IMR-90 (cell line): Measurements from ENCODE around the gene CEP85. TPM values are rescaled to one million over a fixed set of nuclear protein-coding genes. Genes with fewer than 3 reads are reported as not detected.

Experiments
- ATAC-seq: fragments of 200-7000 bp; cut with Tn5 transposase; 2 replicates; pipeline ENCODE4 v1.9.1; 2020; ENCODE audit warnings: low read depth, mild to moderate bottlenecking, moderate library complexity
- BruUV-seq: library from RNA; stranded (reverse); fragments of 400-500 nt; replicated peaks from 2 replicates; lab custom pipeline; 2021; lab: Mats Ljungman, UMichigan
- CTCF ChIA-PET: fragments of 300-600 bp; formaldehyde crosslinking; extraction: SDS; loops from one replicate; lab custom pipeline; 2021; ENCODE audit warnings: antibody characterized with exemption; lab: Yijun Ruan, JAX
- POLR2A ChIA-PET: fragments of 300-600 bp; sonication (Branson Sonifier 250); formaldehyde crosslinking; loops from one replicate; lab custom pipeline; 2022; ENCODE audit warnings: antibody characterized with exemption; ENCODE audit not compliant: unreplicated experiment; lab: Charles Lee
- DNase-seq: peaks from one replicate; pipeline ENCODE4 v3.0.0; 2013
- H2AFZ ChIP-seq: replicated peaks from 2 replicates; pipeline ENCODE3; 2013; ENCODE audit warnings: low read length, mild to moderate bottlenecking; ENCODE audit not compliant: poor library complexity
- H2AK5ac ChIP-seq: 2 replicates; pipeline ENCODE4 v1.6.1; 2013; ENCODE audit warnings: low read depth, low read length, inconsistent platforms
- H2AK9ac ChIP-seq: replicated peaks from 2 replicates; pipeline ENCODE3; 2013; ENCODE audit warnings: mild to moderate bottlenecking, low read depth, low read length, moderate library complexity; ENCODE audit not compliant: poor library complexity
- H2BK120ac ChIP-seq: 2 replicates; pipeline ENCODE4 v1.6.1; 2013; ENCODE audit warnings: low read depth, low read length, inconsistent platforms
- H2BK15ac ChIP-seq: 3 replicates; pipeline ENCODE4 v1.6.1; 2013; ENCODE audit warnings: low read depth, low read length, inconsistent platforms
- H2BK20ac ChIP-seq: 2 replicates; pipeline ENCODE4 v1.6.1; 2013; ENCODE audit warnings: low read depth, mild to moderate bottlenecking, inconsistent platforms, low read length, moderate library complexity
- H2BK5ac ChIP-seq: 2 replicates; pipeline ENCODE4 v1.6.1; 2013; ENCODE audit warnings: mild to moderate bottlenecking, low read depth, low read length, inconsistent platforms; ENCODE audit not compliant: poor library complexity, severe bottlenecking
- H3K14ac ChIP-seq: replicated peaks from 2 replicates; pipeline ENCODE4 v1.6.1; 2013; ENCODE audit warnings: low read depth, low read length, inconsistent platforms
- H3K18ac ChIP-seq: 2 replicates; pipeline ENCODE4 v1.6.1; 2013; ENCODE audit warnings: low read depth, low read length, control low read depth
- H3K23ac ChIP-seq: 2 replicates; pipeline ENCODE4 v1.6.1; 2013; ENCODE audit warnings: low read depth, low read length, inconsistent platforms
- H3K27ac ChIP-seq: 2 replicates; pipeline ENCODE4 v1.5.1; 2013; ENCODE audit warnings: mild to moderate bottlenecking, control low read depth, low read length; ENCODE audit not compliant: insufficient read depth
- H3K27me3 ChIP-seq: 2 replicates; pipeline ENCODE4 v1.6.1; 2013; ENCODE audit warnings: low read length; ENCODE audit not compliant: control insufficient read depth, insufficient read depth
- H3K36me3 ChIP-seq: 2 replicates; pipeline ENCODE4 v1.6.1; 2013; ENCODE audit warnings: low read length, mixed read lengths; ENCODE audit not compliant: control insufficient read depth, insufficient read depth
- H3K4ac ChIP-seq: 2 replicates; pipeline ENCODE4 v1.6.1; 2013; ENCODE audit warnings: low read depth, low read length, inconsistent platforms
- H3K4me1 ChIP-seq: 2 replicates; pipeline ENCODE4 v1.6.1; 2013; ENCODE audit warnings: low read length, mixed read lengths; ENCODE audit not compliant: control insufficient read depth, insufficient read depth
- H3K4me2 ChIP-seq: 2 replicates; pipeline ENCODE4 v1.6.1; 2013; ENCODE audit warnings: low read depth, mild to moderate bottlenecking, control low read depth, low read length, moderate library complexity
- H3K4me3 ChIP-seq: 2 replicates; pipeline ENCODE4 v1.5.1; 2013; ENCODE audit warnings: low read depth, mild to moderate bottlenecking, control low read depth, low read length, moderate library complexity; ENCODE audit not compliant: insufficient read depth
- H3K56ac ChIP-seq: 2 replicates; pipeline ENCODE4 v1.6.1; 2013; ENCODE audit warnings: low read length, inconsistent platforms; ENCODE audit not compliant: insufficient read depth; ENCODE audit errors: extremely low read depth
- H3K79me1 ChIP-seq, 2 experiments: 2 replicates each; pipeline ENCODE4 v1.6.1; 2013; ENCODE audit warnings: low read length in 2 of 2, inconsistent platforms in 1 of 2, low read depth in 1 of 2
- H3K9ac ChIP-seq: 2 replicates; pipeline ENCODE4 v1.6.1; 2013; ENCODE audit warnings: low read depth, low read length, control low read depth
- H3K9me1 ChIP-seq: 2 replicates; pipeline ENCODE4 v1.6.1; 2013; ENCODE audit warnings: low read length, inconsistent platforms; ENCODE audit not compliant: insufficient read depth
- H3K9me3 ChIP-seq: 2 replicates; pipeline ENCODE4 v1.6.1; 2013; ENCODE audit warnings: low read length; ENCODE audit not compliant: control insufficient read depth, insufficient read depth
- H4K20me1 ChIP-seq: 2 replicates; pipeline ENCODE4 v1.6.1; 2013; ENCODE audit warnings: low read length, inconsistent platforms; ENCODE audit not compliant: insufficient read depth
- H4K5ac ChIP-seq: 2 replicates; pipeline ENCODE4 v1.6.1; 2013; ENCODE audit warnings: mild to moderate bottlenecking, low read depth, low read length, control low read depth
- H4K8ac ChIP-seq, 2 experiments: 2 replicates each; pipeline ENCODE4 v1.6.1; 2013; ENCODE audit warnings: low read depth in 2 of 2, low read length in 2 of 2, control low read depth in 1 of 2, inconsistent platforms in 1 of 2
- H4K91ac ChIP-seq: 2 replicates; pipeline ENCODE4 v1.6.1; 2013; ENCODE audit warnings: low read depth, low read length, inconsistent platforms; ENCODE audit not compliant: insufficient read depth
- BHLHE40 ChIP-seq: fragments of 150-350 bp; IDR thresholded peaks from 2 replicates; pipeline ENCODE4 v1.6.1; 2016; ENCODE audit warnings: mild to moderate bottlenecking, low read depth, low read length
- CEBPB ChIP-seq: IDR thresholded peaks from 2 replicates; pipeline ENCODE4 v1.6.1; 2012; ENCODE audit warnings: low read depth, low read length, improper control_type of control experiment
- CHD1 ChIP-seq: IDR thresholded peaks from 2 replicates; pipeline ENCODE4 v1.6.1; 2012; ENCODE audit warnings: low read depth, low read length, improper control_type of control experiment
- ELK1 ChIP-seq: fragments of 150-350 bp; IDR thresholded peaks from 2 replicates; pipeline ENCODE4 v1.6.1; 2016; ENCODE audit warnings: low read depth, mild to moderate bottlenecking, low read length, moderate library complexity, borderline replicate concordance
- FOS ChIP-seq: fragments of 150-350 bp; IDR thresholded peaks from 2 replicates; pipeline ENCODE4 v1.6.1; 2016; ENCODE audit warnings: low read depth, low read length
- MAFK ChIP-seq: IDR thresholded peaks from 2 replicates; pipeline ENCODE4 v1.6.1; 2012; ENCODE audit warnings: low read depth, low read length, improper control_type of control experiment
- MAZ ChIP-seq: IDR thresholded peaks from 2 replicates; pipeline ENCODE4 v1.6.1; 2012; ENCODE audit warnings: low read depth, mild to moderate bottlenecking, low read length, improper control_type of control experiment, moderate library complexity, borderline replicate concordance
- MXI1 ChIP-seq: IDR thresholded peaks from 2 replicates; pipeline ENCODE4 v1.6.1; 2012; ENCODE audit warnings: low read depth, mild to moderate bottlenecking, low read length, moderate library complexity, borderline replicate concordance
- NFE2L2 ChIP-seq: fragments of 150-350 bp; IDR thresholded peaks from 2 replicates; pipeline ENCODE4 v1.6.1; 2016; ENCODE audit warnings: low read depth, mild to moderate bottlenecking, low read length
- POLR2A ChIP-seq: IDR thresholded peaks from 2 replicates; pipeline ENCODE4 v1.6.1; 2012; ENCODE audit warnings: mild to moderate bottlenecking, low read depth, low read length
- RAD21 ChIP-seq: IDR thresholded peaks from 2 replicates; pipeline ENCODE4 v1.6.1; 2012; ENCODE audit warnings: low read length, improper control_type of control experiment
- RCOR1 ChIP-seq: IDR thresholded peaks from 2 replicates; pipeline ENCODE4 v1.6.1; 2012; ENCODE audit warnings: mild to moderate bottlenecking, low read length, improper control_type of control experiment; ENCODE audit not compliant: insufficient replicate concordance
- RFX5 ChIP-seq: IDR thresholded peaks from 2 replicates; pipeline ENCODE4 v1.8.0; 2012; ENCODE audit warnings: low read depth, mild to moderate bottlenecking, low read length, moderate library complexity
- SMC3 ChIP-seq: fragments of 150-350 bp; IDR thresholded peaks from 2 replicates; pipeline ENCODE4 v1.6.1; 2016; ENCODE audit warnings: low read depth, mild to moderate bottlenecking, antibody characterized with exemption, low read length, moderate library complexity
- USF2 ChIP-seq: fragments of 150-350 bp; IDR thresholded peaks from 2 replicates; pipeline ENCODE4 v1.6.1; 2017; ENCODE audit warnings: mild to moderate bottlenecking, antibody characterized with exemption, low read length, low read depth
- WGBS, 2 experiments: methylation state at CpG; one replicate each; pipeline versions ENCODE4 v1.1.5 to v1.1.7; 2013; ENCODE audit warnings: missing lambda C conversion rate in 2 of 2; ENCODE audit not compliant: insufficient read length in 1 of 2; ENCODE audit errors: extremely low coverage in 2 of 2; 5-methylcytosine and 5-hydroxymethylcytosine counted together
- dilution Hi-C: fragments of 300-500 bp; cut with HindIII; formaldehyde crosslinking; loops from one replicate; pipeline ENCODE4 v1.14.3; 2018; ENCODE audit warnings: low sequenced_read_pairs; ENCODE audit not compliant: unreplicated experiment
- in situ Hi-C: fragments of 300-500 bp; cut with MboI; formaldehyde crosslinking; loops from 3 replicates; pipeline ENCODE4 v1.14.3; 2019; ENCODE audit warnings: low sequenced_read_pairs, inconsistent platforms, mixed read lengths
- intact Hi-C: fragments of 100-400 bp; cut with micrococcal nuclease; formaldehyde crosslinking; loops from 2 replicates; pipeline ENCODE4 v1.10.0; 2022
- polyA plus RNA-seq, 3 experiments: library from polyadenylated mRNA; depleted of rRNA; stranded (reverse); fragments of >200 nt; gene quantifications; 2 replicates each; pipeline ENCODE4 v1.2.3, GENCODE V29; 2012; ENCODE audit warnings: low replicate concordance in 1 of 3
- total RNA-seq: library from RNA; depleted of rRNA; stranded (reverse); fragments of >200 nt; gene quantifications from 2 replicates; pipeline ENCODE4 v1.2.3, GENCODE V29; 2012

CEP85 gene
- total and polyA plus RNA-seq, 2 of the 4 experiments (the other 2 are of a cell fraction) = 11.5 to 11.8 TPM

GRCh38 chr1:26318338-26319064, 84.5 kb downstream of the CEP85 start:
- H3K79me1 ChIP-seq = no peaks in the 10 kb centered on the region
- no peaks in the 10 kb centered on the region for H4K20me1 ChIP-seq
- H3K56ac ChIP-seq = no peak overlapping the region
- no peaks in the 10 kb centered on the region for H3K36me3 ChIP-seq
- no peak overlapping the region for H3K4me3 ChIP-seq
- H4K91ac ChIP-seq = no peak overlapping the region
- POLR2A ChIA-PET = no interaction called here
- no peak overlapping the region for H4K8ac ChIP-seq
- no TSS peak for BruUV-seq
- H3K9me3 ChIP-seq = no peaks in the 10 kb centered on the region
- no peak for ATAC-seq
- CTCF ChIA-PET = interaction anchor here (0.6 kb wide), 1 partner anchor 22 kb away, joined by 3 read pairs; no protein-coding TSS in a partner anchor
- H2BK15ac ChIP-seq = no peak overlapping the region
- no peak overlapping the region for H3K18ac ChIP-seq
- H2AFZ ChIP-seq = no peak overlapping the region
- H3K23ac ChIP-seq = no peak overlapping the region
- dilution Hi-C loops = no loop called here
- H3K4me1 ChIP-seq = peaks cover 5% of the 10 kb centered on the region
- H3K27me3 ChIP-seq = peaks cover 4% of the 10 kb centered on the region; the same call in 1 of the 2 replicates
- no peak overlapping the region for H2BK120ac ChIP-seq
- H3K4me2 ChIP-seq = no peak overlapping the region
- H3K9me1 ChIP-seq = no peaks in the 10 kb centered on the region
- H2AK9ac ChIP-seq = no peak overlapping the region
- in situ Hi-C loops = no loop called here
- no peak overlapping the region for H2BK5ac ChIP-seq
- DNase-seq = no peak
- WGBS, 2 experiments = 94% methylated on average over 6 of the region's 9 CpGs; no CpG with 5 or more reads in 1 of the 2 experiments
- H3K9ac ChIP-seq = no peak overlapping the region
- H2BK20ac ChIP-seq = no peak overlapping the region
- no peak overlapping the region for H3K14ac ChIP-seq
- intact Hi-C loops = no loop called here
- no peak overlapping the region for H4K5ac ChIP-seq
- H3K4ac ChIP-seq = no peak overlapping the region
- no peak overlapping the region for H3K27ac ChIP-seq
- H2AK5ac ChIP-seq = peak overlapping the region; percentile 30; the same call in 1 of the 2 replicates
- TF ChIP-seq CHD1 (no peak), BHLHE40 (no peak), RFX5 (no peak), POLR2A (no peak), NFE2L2 (no peak), MAZ (no peak), FOS (no peak), MAFK (no peak), RAD21 (no peak), CEBPB (no peak), MXI1 (no peak), ELK1 (no peak), USF2 (no peak), RCOR1 (no peak), SMC3 (no peak)
